Ovary (tissue), 3 donors: ENCODE data around the gene TAF7L.
"Not testable (repeated sequence)": the region's sequence is repeated elsewhere in the genome, so short reads cannot be mapped to it uniquely, and the experiment has no call there.

ENCODE experiments used
- EP300 ChIP-seq: sonication (generic); formaldehyde crosslinking; IDR thresholded peaks from one replicate; pipeline ENCODE4 v1.6.1; 2017; ENCODE audit warnings: antibody characterized with exemption
- POLR2A ChIP-seq: fragments of 450-650 bp; IDR thresholded peaks from one replicate; pipeline ENCODE4 v1.6.1; 2017; ENCODE audit warnings: antibody characterized with exemption, mild to moderate bottlenecking, moderate library complexity
- TF ChIP-seq, protein P1 (sequence below), 3 donors: fragments of 450-650 bp in 2 of 3; fragments of 200-600 bp in 1 of 3; IDR thresholded peaks; one replicate each; pipeline versions ENCODE4 v1.5.1 to v1.8.0; 2016 to 2022; ENCODE audit warnings: antibody characterized with exemption in 3 of 3, mild to moderate bottlenecking in 1 of 3
- donor health status: DM: no; HTN: no; CAD: no.

DNA sequence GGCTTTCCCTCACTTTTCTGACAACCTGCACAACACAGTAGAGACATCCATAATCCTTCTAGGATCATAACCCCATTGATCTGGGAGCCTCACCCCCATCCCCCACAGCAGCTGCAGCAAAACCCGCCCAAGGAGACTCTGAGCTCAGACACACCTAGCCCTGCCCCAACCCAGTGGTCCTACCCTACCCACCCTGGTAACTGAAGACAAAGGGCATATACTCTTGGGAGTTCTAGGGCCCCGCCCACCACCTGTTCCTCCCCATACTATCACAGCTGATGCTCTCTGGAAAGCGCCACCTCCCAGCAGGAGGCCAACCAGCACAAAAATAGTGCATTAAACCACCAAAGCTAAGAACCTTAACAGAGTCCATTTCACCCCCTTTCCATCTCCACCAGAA is 35.5 kb upstream of the TAF7L start:
- TF ChIP-seq, protein P1, sequence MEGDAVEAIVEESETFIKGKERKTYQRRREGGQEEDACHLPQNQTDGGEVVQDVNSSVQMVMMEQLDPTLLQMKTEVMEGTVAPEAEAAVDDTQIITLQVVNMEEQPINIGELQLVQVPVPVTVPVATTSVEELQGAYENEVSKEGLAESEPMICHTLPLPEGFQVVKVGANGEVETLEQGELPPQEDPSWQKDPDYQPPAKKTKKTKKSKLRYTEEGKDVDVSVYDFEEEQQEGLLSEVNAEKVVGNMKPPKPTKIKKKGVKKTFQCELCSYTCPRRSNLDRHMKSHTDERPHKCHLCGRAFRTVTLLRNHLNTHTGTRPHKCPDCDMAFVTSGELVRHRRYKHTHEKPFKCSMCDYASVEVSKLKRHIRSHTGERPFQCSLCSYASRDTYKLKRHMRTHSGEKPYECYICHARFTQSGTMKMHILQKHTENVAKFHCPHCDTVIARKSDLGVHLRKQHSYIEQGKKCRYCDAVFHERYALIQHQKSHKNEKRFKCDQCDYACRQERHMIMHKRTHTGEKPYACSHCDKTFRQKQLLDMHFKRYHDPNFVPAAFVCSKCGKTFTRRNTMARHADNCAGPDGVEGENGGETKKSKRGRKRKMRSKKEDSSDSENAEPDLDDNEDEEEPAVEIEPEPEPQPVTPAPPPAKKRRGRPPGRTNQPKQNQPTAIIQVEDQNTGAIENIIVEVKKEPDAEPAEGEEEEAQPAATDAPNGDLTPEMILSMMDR (IDR thresholded peaks at IDR 0.05): not testable (repeated sequence)
- not testable (repeated sequence) for TF ChIP-seq POLR2A, EP300
